DMS53 treated with DMSO at 0.1 percent for 48 hours (cell line): ENCODE results near the gene SBNO2.

Source experiments
- DNase-seq: peaks from one replicate; lab custom pipeline; 2025; ENCODE audit not compliant: unreplicated experiment; lab: John Stamatoyannopoulos, UW

SBNO2 gene

DNA sequence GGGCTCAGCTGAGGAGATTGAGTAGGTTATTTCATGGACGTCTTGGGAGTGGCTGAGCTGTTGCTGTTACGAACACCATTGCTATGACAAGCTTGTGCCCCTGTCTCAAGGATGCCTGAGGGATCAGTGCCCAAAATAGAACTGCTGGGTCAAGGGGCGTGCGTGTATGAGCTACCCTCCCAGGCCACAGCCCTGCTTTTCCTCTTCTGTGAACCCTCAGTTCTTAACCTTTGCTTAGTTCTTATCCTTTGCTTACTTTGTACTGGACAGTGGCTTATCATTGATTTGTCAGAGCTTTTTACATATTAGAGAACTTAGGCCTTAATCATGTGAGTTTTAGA lies 98.1 kb downstream of the SBNO2 start:
- no peak for DNase-seq

DNA sequence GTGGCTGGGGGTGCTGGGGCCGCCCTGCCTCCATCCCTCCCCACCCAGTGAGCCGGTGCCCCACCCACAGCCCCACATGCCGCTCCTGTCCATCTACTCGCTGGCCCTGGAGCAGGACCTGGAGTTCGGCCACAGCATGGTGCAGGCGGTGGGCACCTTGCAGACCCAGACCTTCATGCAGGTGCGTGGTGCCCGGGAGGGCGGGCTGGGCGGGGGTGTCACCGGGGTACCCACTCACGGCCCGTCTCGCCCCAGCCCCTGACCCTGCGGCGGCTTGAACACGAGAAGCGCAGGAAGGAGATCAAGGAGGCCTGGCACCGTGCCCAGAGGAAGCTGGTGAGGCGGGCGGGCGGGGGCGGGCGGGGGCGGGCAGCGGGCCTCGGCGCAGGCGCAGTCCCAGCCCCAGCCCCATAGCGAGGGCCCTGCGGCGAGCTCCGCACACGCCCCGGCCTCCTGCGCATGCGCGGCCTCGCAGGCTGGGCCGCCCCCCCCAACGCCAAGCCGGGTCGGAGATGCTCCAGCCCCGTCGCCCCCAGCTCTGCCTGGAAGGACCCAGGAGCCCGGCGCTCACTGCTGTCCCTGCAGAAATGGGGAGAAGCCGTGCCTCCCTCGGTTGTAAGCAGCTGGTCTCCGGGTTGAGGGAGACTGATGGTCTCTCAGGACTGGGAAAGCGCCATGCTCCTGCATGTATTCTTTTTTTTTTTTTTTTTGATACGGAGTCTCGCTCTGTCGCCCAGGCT lies 99.4 kb downstream of the SBNO2 start:
- peak; percentile 72 for DNase-seq

DNA sequence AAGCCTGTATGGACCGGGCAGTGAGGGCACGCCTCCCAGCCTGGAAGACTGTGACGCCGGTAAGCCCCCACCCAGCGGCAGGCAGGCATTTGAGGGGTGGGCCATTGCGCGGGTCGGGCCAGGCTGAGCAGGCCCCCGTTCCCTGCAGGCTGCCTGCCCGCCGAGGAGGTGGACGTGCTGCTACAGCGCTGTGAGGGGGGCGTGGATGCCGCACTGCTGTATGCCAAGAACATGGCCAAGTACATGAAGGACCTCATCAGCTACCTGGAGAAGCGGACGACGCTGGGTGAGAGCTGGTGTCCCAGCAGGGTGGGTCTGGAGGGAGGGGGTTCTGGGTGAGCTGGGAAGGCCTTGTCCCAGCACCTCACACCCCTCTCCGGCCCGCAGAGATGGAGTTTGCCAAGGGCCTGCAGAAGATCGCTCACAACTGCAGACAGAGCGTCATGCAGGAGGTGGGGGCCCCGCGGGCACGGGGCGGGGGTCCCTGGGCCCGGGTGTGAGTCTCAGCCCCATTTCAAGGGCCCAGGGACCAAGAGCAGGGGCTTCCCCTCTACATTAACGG lies 100.0 kb downstream of the SBNO2 start:
- no peak for DNase-seq

DNA sequence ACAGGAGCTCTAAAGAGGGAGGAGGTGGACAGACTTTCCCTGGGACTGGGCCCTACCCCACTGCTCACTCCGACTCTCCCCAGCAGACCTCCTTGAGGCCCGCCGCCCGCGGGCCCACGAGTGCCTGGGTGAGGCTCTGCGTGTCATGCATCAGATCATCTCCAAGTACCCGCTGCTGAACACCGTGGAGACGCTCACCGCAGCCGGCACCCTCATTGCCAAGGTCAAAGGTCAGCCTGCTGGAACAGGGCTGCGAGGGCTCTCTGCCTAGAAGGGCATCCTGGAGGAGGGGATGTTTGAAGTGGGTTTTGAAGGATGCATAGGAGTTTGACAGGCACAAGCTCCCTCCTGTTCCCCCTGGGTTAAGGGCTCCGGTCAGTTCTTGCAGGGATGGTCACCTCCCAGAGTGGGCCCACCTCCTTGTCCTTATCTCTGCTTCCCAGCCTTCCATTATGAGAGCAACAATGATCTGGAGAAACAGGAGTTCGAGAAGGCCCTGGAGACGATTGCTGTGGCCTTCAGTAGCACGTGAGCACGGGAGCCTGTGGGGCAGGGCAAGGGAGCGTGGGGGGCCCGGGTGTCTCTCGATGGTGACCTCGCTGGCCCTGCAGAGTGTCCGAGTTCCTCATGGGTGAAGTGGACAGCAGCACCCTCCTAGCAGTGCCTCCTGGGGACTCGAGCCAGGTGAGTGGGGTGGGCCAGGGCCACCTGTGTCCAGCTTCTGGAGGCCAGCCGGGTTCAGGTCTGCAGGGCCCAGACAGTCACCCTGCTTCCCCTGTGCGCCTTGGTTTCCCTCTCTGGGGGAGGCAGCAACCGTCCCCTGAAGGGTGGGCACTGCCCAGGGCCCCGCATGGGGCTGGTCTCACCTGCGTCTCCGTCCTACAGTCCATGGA lies 100.8 kb downstream of the SBNO2 start:
- DNase-seq: no peak

DNA sequence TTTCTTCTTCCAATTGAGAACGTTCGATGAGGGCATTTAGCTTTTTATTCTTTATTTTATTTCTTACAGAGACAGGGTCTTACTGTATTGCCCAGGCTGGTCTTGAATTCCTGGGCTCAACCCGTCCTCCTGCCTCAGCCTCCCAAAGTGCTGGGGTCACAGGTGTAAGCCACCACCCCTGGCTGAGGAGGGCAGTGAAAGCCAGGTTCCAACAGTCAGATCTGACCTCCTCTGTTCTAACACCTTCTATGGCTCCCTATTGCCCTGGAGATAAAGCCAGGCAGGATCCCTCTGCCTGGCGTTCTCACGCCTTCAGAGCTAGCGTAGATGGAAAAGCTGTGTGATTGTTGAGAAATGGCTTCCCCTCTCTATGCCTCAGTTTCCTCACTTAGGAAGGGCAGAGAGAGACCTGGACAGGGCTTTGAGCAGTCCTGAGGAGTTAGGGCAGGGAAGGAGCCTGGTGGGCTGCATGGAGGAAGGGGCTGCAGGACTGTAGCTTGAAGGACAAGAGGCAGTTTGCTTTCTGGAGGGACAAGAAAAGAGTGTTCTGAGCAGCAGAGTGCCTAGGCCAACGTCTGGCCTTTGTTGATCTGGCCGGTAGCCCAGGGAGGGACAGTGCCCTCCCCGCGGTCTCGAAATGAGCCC lies 101.6 kb downstream of the SBNO2 start:
- DNase-seq: no peak

DNA sequence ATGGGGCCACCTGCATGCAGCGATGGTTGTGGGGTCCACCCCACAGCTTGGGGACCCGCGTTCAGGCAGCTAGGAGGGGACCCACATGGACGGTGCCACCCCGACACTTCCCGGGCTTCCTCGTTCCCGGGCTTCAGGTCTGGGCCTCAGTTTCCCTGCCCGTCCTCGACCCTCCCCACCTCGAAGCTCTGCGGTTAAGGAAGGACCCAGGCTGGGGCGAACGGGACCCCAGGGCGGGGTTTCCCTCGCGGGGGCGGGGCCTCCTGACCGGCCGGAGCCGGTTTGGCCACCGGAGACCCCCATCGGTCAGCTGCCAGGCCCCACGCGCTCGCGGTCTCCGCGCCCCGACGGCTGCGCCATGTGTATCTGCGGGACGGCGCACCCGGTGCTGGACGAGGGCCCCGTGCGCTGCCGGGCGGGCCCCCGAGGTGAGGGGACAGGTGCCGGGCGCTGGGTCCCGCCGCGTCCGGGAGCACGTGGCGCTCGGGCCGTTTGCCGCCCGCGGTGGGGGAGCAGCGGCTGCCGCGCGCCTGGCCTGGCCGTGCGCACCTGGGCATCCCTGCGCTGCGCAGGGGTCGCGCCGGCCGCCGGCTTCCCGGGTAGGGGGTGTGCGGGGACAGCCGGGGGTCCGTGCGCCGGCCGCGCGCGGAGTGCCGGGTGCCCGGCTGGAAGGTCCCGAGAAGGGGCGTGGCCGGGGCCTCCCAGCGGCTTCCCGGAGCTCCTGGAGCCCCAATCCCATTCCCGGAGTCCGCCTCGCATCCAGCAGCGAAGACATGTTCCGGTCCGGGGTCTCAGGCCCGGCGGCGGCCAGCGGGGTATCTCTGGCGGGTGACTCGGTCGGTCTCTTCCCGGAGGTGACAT lies 102.9 kb downstream of the SBNO2 start:
- DNase-seq: no peak

DNA sequence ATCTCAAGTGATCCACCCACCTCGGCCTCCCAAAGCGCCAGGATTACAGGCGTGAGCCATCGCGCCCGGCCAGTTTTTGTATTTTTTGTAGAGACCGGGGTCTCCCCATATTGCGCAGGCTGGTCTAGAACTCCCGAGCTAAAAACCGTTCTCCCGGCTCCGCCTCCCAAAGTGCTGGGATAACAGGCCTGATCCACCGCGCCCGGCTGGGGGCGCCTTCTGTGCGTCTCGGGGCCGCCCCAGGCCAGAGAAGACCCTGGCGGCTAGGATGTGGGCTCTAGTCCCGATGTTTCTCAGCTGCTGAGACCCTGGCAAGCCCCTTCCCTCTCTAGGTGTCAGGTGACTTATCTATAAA lies 103.5 kb downstream of the SBNO2 start:
- DNase-seq: no peak

DNA sequence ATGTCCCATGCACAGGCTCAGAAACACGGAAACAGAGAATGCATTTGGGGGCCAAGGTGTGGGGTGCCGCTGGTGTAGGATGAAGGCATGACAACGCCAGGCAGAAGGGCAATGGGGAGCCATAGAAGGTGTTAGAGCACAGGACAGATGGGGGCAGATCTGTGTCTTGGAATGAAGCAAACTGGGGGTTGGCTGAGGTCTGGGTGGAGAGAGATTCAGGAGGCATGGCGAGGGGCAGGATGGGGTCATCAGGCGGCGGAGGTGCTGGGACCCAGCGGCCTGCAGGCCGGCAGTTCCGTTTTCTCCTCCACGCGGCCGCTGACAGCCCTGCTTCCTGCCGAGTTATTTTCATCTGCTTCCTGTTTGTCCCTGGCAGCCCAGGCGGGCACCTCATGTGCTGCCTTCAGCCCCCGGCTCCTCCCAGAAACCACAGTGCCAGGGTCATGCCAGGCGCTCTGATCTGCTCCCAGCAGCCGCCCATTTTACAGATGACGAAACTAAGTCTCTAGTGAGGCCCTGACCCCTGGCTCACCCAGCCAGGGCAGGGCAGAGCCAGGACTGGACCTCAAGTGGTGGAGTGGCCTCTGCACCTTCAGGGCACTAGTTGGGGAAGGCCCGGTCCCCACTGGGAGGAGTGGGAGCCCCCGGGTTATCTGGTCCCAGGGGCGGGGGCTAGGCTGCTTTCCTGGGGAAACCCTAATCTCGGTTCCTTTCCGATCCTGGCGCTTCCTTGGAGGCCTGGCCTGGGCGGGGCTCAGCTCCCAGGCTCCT lies 104.9 kb downstream of the SBNO2 start:
- DNase-seq: no peak

DNA sequence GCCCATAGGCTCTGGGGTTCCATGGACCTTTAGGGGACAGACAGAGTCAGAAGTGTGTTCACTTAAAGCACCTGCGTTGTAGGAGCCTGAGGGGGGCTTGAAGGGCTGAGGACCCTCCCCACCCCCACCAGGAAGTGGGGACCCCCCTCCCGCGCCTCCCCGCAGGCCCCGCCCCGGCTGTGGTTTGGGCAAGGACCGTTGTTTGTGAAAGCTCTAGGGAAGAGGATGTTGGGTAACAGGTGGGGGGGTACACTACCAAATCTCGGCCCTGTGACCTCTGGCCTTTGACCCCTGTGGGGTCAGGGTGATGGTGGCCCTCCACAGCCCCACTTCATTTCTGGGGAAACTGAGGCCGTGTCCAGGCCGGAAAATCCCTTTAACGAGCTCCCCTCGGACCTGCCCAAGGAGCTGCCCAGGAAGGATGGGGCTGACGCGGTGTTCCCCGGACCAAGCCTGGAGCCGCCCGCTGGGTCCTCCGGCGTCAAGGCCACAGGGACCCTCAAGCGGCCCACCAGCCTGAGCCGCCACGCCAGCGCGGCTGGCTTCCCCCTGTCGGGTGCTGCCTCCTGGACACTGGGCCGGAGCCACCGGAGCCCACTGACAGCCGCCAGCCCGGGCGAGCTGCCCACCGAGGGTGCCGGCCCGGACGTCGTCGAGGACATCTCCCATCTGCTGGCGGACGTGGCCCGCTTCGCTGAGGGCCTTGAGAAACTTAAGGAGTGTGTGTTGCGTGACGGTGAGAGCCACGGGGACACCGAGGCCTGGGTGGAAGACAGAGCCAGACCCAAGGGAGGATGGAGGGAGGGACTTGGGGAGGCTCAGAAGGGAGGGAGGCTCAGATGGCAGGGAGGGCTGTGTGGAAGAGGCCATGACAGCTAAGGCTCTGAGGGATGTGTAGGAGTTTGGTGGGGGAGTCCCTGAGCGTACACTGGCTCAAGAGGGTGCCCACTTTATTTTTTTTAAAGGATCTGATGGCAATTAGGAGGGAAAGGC lies 105.8 kb downstream of the SBNO2 start:
- DNase-seq: no peak

DNA sequence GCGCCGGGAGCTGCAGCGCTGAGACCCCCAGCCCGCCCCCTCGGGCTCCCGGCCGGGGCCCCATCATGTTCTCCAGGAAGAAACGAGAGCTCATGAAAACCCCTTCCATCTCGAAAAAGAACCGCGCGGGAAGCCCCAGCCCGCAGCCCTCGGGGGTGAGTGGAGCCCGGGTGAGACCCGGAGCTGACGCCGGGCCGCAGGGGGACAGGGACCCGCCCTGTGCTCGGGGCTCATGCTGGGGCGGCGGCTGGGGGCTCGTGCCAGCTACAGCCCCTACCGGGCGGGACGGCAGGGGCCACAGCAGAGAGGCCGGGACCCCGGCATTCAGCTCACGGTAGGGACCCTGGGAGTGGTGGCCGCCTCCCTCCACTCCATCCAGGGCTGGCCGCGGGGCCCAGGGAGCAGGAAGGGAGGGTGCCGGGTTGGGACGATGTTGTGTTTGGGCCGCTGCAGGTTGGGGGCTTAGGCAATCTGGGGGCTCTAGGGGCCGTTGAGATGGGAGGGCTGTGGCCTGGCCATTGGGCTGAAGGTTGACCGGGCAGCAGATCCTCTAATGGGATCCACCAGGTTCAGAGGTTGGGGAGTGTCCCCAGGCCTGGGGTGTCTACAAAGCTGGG lies 106.6 kb downstream of the SBNO2 start:
- DNase-seq: no peak

DNA sequence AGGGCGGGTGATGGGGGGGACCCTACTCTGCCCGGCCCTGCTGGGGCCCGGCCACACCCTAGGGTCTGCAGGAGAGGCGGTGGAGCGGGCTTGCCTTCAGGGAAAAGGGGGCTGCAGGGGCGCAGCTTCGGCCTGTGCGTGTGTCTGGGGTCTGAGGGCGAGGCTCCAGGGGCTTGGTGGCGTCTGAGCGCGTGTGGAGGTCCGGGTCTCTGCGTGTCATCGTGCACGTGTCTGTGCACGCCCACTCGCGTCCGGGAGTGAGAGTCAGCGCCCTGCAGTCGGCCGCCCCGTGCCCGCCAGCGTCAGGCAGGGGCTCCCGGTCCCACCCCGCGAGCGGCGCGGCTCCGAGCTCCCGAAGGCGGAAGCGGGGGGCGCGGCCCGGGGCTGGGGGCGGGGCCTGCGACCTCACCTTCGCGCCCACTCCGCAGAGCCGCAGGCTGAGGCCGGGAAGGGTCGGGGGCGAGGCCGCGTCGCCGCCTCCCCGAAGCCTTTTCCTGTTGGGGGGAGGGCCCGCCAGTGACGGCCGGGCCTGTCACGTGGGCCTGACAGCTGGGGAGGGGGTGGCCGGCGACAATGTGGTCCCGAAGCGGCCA lies 107.2 kb downstream of the SBNO2 start, which contains the start of gene ARHGAP45:
ARHGAP45 (plus strand) TSS at position 420 of the 593 bp plus-strand sequence. CDS start 239 bp downstream, outside the sequence.
- no peak for DNase-seq

DNA sequence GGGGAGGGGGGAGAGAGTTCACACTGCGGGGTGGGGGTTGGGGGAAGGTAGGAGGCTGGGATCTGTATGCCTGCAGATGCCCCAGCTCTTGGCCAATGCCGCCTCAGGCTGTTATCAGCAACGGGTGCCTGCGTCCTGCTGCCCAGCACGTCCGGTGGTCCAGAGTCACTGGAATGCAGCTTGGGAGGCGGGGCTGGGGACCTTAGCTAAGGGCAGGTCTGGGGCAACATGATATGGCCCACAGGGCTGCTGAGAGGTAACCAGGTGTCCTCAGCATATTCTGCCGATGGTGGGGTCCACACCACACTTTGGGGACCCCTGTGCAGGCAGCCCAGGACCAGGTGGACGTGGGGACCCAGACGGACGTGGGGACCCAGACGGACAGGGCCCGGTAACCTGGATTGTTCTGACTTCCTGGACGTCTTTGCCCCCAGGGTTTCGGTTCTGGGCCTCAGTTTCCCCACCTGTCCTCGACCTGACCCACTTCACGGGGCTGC lies 107.8 kb downstream of the SBNO2 start:
- no peak for DNase-seq

DNA sequence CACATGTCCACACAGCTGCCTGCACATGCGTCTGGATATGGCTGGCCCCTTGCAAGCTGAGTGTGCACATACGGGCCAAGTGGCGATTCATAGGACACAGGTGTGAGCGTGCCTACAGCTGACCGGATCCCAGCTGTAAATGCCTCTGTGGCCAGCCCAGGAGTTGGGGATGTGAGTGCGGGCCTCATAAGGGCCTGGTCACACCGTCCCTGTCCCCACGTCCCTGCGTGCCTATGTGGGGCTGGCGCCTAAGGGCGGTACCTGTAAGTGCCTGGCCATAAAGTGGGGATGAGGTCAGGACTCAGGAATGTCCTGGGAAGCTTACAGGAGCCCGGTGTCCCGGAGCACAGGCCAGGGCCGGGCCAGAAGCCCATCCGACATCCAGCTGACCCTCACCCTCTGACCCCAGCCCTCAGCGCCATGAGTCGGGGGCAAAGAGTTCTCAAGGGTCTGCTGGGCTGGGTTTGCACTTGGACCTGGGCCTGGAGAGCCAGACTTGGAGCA lies 108.4 kb downstream of the SBNO2 start:
- DNase-seq: no peak

DNA sequence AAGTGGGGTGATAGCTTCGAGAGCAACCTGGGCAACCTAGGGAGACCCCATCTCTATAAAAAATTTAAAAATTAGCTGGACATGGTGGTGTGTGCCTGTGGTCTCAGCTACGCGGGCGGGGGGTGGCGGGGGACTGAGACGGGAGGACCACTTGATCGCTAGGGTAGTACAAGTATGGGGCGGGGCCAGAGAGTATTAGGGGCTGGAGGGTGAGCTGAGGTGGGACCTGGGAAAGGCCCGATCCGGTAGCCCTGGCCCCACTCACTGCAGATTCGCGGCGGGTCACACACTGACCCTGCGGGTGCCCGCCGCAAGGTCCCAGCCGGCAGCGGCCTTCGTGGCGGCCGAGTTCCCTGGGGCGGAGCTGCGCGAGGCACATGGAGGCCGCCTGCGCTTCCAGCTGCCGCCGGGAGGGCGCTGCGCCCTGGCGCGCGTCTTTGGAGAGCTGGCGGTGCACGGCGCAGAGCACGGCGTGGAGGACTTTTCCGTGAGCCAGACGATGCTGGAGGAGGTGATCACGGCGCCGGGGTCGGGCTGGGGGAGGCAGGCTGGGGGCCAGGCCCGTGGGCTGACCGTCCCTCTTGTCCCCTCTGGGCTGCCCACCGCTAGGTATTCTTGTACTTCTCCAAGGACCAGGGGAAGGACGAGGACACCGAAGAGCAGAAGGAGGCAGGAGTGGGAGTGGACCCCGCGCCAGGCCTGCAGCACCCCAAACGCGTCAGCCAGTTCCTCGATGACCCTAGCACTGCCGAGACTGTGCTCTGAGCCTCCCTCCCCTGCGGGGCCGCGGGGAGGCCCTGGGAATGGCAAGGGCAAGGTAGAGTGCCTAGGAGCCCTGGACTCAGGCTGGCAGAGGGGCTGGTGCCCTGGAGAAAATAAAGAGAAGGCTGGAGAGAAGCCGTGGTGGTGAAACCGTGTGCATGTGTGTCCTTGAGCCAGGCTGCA lies 109.1 kb downstream of the SBNO2 start:
- DNase-seq: peak; percentile 20

DNA sequence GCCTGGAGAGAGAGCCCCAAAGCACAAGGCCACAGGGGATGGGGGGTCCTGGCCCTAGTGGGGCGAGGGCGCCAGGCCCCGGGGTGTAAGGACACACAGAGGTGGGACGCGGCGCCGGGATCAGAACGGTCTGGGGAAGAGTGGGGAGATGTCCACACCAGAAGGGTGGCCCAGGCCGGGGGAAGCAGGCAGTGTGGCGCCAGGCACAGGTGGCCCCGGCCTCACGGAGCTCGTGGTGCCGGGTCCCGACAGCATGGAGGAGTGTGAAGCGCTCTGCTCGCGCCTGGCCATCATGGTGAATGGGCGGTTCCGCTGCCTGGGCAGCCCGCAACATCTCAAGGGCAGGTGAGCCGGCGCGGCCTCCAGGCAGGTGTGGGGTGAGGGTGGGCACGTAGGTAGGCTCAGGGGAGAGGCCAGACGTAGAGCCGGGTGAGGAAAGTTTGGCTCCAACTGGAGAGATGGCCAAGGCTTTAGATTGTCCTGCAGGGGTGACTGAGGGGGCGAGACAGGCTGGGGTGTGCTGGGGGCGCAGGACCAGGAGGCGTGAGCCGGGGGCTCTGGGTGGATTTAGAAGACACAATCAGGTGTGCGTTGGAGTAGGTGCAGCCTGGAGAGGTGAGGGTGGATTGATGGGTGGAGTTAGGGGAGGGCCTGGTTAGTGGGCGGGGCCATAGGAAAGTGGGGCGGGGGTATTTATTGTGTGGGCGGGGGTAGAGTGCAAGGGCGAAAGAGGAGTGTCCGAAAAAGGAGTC lies 110.0 kb downstream of the SBNO2 start:
- DNase-seq: no peak
